ENCODE data around the gene PDE8A.

- TF ChIP-seq CTCF (IDR thresholded peaks at IDR 0.05 in 2 of 3, conservative IDR thresholded peaks at IDR 0.05 in 1 of 3; ENCODE audit: control insufficient read depth in 2 of 3, extremely low read depth in 1 of 3, insufficient read depth in 1 of 3, low read depth in 3 of 3, low read length in 3 of 3), result no peak
- TF ChIP-seq NFYB (IDR thresholded peaks at IDR 0.05; ENCODE audit: insufficient read depth, low read depth, low read length), result no peak
- no peak for TF ChIP-seq LARP7 (IDR thresholded peaks at IDR 0.05)
- TF ChIP-seq POLR2A (IDR thresholded peaks at IDR 0.05; ENCODE audit: low read depth, low read length), result no peak
- no peak for TF ChIP-seq HDGF (IDR thresholded peaks at IDR 0.05)
- no peak for TF ChIP-seq E2F4 (IDR thresholded peaks at IDR 0.05; ENCODE audit: low read depth, low read length)
- TF ChIP-seq SMC3 (IDR thresholded peaks at IDR 0.05; ENCODE audit: borderline replicate concordance, low read length), result no peak
- TF ChIP-seq ATF3 (IDR thresholded peaks at IDR 0.05; ENCODE audit: borderline replicate concordance, extremely low read depth, low read depth, low read length), result no peak
- no peak for TF ChIP-seq ZNF274 (IDR thresholded peaks at IDR 0.05; ENCODE audit: insufficient read depth, insufficient read length)
- TF ChIP-seq USF1 (IDR thresholded peaks at IDR 0.05; ENCODE audit: borderline replicate concordance, extremely low read length, insufficient read depth, low read depth, low read length), result no peak
- TF ChIP-seq ZNF687 (IDR thresholded peaks at IDR 0.05), result no peak
- no peak for TF ChIP-seq BCL3 (IDR thresholded peaks at IDR 0.05; ENCODE audit: borderline replicate concordance, insufficient read depth, low read depth, low read length, poor library complexity, severe bottlenecking)
These were observed 49.7 kb downstream of the PDE8A start for GRCh38 chr15:85031086-85031943.
